DOHH2 (cell line): ENCODE data around the gene CDH22.

ENCODE experiments used
- H3F3A ChIP-seq: fragments of 200-600 bp; sonication (generic), shearing (Covaris generic); 2 replicates; pipeline ENCODE4 v1.6.0; 2016; ENCODE audit warnings: antibody characterized with exemption, mild to moderate bottlenecking; ENCODE audit not compliant: control insufficient read depth, insufficient read depth
- H3K27ac ChIP-seq: fragments of 200-600 bp; sonication (generic); 2 replicates; pipeline ENCODE4 v1.5.1; 2014; ENCODE audit warnings: low read depth, mild to moderate bottlenecking, low read length, moderate library complexity
- H3K27me3 ChIP-seq: fragments of 200-600 bp; sonication (generic); 2 replicates; pipeline ENCODE4 v1.6.1; 2014; ENCODE audit warnings: mild to moderate bottlenecking, low read length, mixed read lengths; ENCODE audit not compliant: control insufficient read depth
- H3K36me3 ChIP-seq: fragments of 200-600 bp; sonication (generic); 2 replicates; pipeline ENCODE4 v1.6.1; 2014; ENCODE audit warnings: mild to moderate bottlenecking, low read length, moderate library complexity, mixed read lengths; ENCODE audit not compliant: control insufficient read depth
- H3K4me1 ChIP-seq: fragments of 200-600 bp; sonication (generic); 2 replicates; pipeline ENCODE4 v1.6.1; 2014; ENCODE audit warnings: mild to moderate bottlenecking, low read length, mixed read lengths; ENCODE audit not compliant: control insufficient read depth
- H3K4me2 ChIP-seq: fragments of 200-600 bp; sonication (generic); 2 replicates; pipeline ENCODE4 v1.6.0; 2014; ENCODE audit warnings: mild to moderate bottlenecking, low read length, moderate library complexity
- H3K4me3 ChIP-seq: fragments of 200-600 bp; sonication (generic); 2 replicates; pipeline ENCODE4 v1.5.1; 2014; ENCODE audit warnings: mild to moderate bottlenecking, low read length, mixed read lengths
- H3K79me2 ChIP-seq: fragments of 200-600 bp; sonication (generic); 2 replicates; pipeline ENCODE4 v1.6.1; 2014; ENCODE audit warnings: mild to moderate bottlenecking, low read length, mixed read lengths; ENCODE audit not compliant: control insufficient read depth
- H3K9me2 ChIP-seq: fragments of 200-600 bp; sonication (generic); replicated peaks from 2 replicates; pipeline ENCODE4 v1.6.1; 2014; ENCODE audit warnings: mild to moderate bottlenecking, low read length, mixed read lengths; ENCODE audit not compliant: control insufficient read depth
- H3K9me3 ChIP-seq: fragments of 200-600 bp; sonication (generic); 2 replicates; pipeline ENCODE4 v1.6.1; 2014; ENCODE audit warnings: antibody characterized with exemption, low read length, mixed read lengths; ENCODE audit not compliant: control insufficient read depth, insufficient read depth
- H4K20me1 ChIP-seq: fragments of 200-600 bp; sonication (generic); 2 replicates; pipeline ENCODE4 v1.6.0; 2014; ENCODE audit warnings: low read depth, mild to moderate bottlenecking, antibody characterized with exemption, low read length, moderate library complexity; ENCODE audit not compliant: control insufficient read depth, insufficient read depth
- EZH2phosphoT487 ChIP-seq: fragments of 200-600 bp; sonication (generic); IDR thresholded peaks from 2 replicates; pipeline ENCODE4 v1.6.1; 2017; ENCODE audit warnings: borderline replicate concordance, mild to moderate bottlenecking, antibody characterized with exemption, low read length, moderate library complexity, mixed read lengths
- TF ChIP-seq, protein P1 (sequence below): fragments of 200-600 bp; sonication (generic); IDR thresholded peaks from one replicate; pipeline ENCODE4 v1.5.1; 2014; ENCODE audit warnings: antibody characterized with exemption, mild to moderate bottlenecking, low read depth, low read length; ENCODE audit not compliant: poor library complexity, severe bottlenecking

Gene CDH22

DNA sequence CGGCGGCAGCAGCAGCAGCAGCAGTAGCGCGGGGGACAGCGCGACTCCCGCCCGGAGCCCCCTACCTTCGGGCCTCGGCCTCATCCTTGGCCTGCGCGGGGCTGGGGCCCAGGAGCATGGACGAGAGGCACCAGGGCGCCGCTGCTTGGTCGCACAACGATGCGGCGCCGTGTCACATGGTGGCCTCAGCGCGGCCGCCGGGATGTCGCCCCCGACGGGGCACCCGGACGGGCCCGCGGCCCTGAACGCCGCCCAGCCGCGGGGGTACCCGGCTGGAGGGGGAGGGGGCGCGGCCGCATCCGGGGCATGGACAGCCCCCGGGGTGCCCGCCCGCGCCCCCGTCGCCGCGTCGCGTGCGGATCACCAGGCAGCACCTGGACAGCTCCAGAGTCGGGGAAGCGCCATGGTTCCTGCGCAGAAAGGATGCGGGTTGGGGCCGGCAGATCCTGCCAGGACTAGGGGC is 57.1 kb downstream of the CDH22 start:
- Histone ChIP-seq H3K27me3 (peaks cover 4% of the 10 kb centered on the region; the same call in 1 of the 2 replicates), H3K36me3 (no peaks in the 10 kb centered on the region), H3K27ac (no peak overlapping the region), H3K4me3 (no peak overlapping the region), H3K9me3 (no peaks in the 10 kb centered on the region), H4K20me1 (no peaks in the 10 kb centered on the region), H3K4me2 (no peak overlapping the region), H3K4me1 (no peaks in the 10 kb centered on the region), H3K79me2 (no peaks in the 10 kb centered on the region), H3K9me2 (no peaks in the 10 kb centered on the region), H3F3A (no peaks in the 10 kb centered on the region)
- no peak for TF ChIP-seq EZH2phosphoT487
- TF ChIP-seq, protein P1, sequence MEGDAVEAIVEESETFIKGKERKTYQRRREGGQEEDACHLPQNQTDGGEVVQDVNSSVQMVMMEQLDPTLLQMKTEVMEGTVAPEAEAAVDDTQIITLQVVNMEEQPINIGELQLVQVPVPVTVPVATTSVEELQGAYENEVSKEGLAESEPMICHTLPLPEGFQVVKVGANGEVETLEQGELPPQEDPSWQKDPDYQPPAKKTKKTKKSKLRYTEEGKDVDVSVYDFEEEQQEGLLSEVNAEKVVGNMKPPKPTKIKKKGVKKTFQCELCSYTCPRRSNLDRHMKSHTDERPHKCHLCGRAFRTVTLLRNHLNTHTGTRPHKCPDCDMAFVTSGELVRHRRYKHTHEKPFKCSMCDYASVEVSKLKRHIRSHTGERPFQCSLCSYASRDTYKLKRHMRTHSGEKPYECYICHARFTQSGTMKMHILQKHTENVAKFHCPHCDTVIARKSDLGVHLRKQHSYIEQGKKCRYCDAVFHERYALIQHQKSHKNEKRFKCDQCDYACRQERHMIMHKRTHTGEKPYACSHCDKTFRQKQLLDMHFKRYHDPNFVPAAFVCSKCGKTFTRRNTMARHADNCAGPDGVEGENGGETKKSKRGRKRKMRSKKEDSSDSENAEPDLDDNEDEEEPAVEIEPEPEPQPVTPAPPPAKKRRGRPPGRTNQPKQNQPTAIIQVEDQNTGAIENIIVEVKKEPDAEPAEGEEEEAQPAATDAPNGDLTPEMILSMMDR = no peak

DNA sequence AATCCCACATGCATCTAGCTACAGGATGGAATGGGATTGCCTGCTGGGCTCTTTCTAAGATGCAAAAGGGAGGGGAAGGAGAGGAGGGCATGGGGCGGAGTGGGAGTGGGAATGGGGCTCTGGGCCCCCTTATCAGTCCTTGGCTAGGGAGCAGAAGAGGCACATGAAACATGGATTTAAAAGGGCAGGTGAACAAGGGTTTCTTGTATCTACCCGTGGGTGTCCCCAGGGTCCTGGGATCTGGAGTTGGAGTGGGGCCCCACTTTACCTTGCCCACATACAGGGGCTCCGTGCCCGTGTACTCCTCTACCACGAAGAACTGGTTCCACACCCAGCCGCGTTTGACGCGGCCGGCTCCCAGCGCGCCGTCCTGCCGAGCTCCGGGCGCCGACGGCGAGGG is 57.5 kb downstream of the CDH22 start:
- no peaks in the 10 kb centered on the region for H3K9me3 ChIP-seq
- no peak overlapping the region for H3K4me3 ChIP-seq
- H3K27ac ChIP-seq = no peak overlapping the region
- H4K20me1 ChIP-seq = no peaks in the 10 kb centered on the region
- no peaks in the 10 kb centered on the region for H3K4me1 ChIP-seq
- no peaks in the 10 kb centered on the region for H3K79me2 ChIP-seq
- H3K36me3 ChIP-seq = no peaks in the 10 kb centered on the region
- H3F3A ChIP-seq = no peaks in the 10 kb centered on the region
- no peak overlapping the region for H3K4me2 ChIP-seq
- no peak for TF ChIP-seq EZH2phosphoT487
- TF ChIP-seq, protein P1 = no peak
- H3K27me3 ChIP-seq = peaks cover 6% of the 10 kb centered on the region; the same call in 1 of the 2 replicates
- no peaks in the 10 kb centered on the region for H3K9me2 ChIP-seq

DNA sequence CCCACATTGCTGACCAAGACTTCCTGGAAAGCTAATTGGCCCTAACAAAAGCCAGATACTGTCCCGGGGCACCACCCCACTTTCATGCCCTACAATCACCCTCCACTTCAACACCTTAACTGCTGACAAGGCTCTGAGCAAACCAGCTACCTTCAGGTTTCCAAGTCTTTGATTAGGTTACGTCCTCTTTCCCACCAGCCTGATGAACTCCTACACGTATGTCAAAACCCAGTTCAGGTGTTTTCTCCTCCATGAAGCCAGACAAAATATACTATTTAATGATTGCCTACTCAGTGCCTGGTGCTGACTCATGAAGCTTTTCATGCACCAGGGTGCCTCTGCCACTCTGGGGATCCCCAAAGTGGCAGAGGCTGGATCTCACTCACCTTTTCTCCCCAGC is 58.6 kb downstream of the CDH22 start:
- H3K79me2 ChIP-seq = no peaks in the 10 kb centered on the region
- no peaks in the 10 kb centered on the region for H3F3A ChIP-seq
- H3K27ac ChIP-seq = no peak overlapping the region
- no peaks in the 10 kb centered on the region for H3K36me3 ChIP-seq
- no peak overlapping the region for H3K4me3 ChIP-seq
- H3K4me2 ChIP-seq = no peak overlapping the region
- no peaks in the 10 kb centered on the region for H3K4me1 ChIP-seq
- H3K9me2 ChIP-seq = no peaks in the 10 kb centered on the region
- TF ChIP-seq, protein P1 = no peak
- no peak for TF ChIP-seq EZH2phosphoT487
- no peaks in the 10 kb centered on the region for H4K20me1 ChIP-seq
- H3K9me3 ChIP-seq = no peaks in the 10 kb centered on the region
- peaks cover 6% of the 10 kb centered on the region; the same call in 1 of the 2 replicates for H3K27me3 ChIP-seq

DNA sequence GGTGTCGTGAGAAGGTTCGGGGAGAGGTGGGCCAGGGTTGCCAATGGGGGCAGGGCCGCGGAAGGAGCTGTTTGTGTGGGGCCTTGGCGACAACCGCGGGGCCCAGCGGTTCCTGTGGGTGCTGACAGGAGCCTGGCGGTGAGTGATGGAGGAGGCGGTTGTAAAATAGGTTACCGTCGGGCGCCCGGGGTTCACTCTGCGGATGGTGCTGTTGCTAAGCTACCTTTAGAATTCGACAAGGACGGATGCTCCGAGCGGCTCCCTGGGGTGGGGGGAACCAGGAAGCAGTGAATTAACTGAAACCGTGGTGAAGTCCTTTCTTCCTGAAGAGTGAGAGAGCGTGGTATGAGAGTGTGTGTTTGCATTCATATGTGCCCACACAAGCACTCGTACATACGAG is 61.7 kb downstream of the CDH22 start:
- Histone ChIP-seq H3K27ac (no peak overlapping the region), H3K79me2 (no peaks in the 10 kb centered on the region), H3K36me3 (no peaks in the 10 kb centered on the region), H3K4me1 (no peaks in the 10 kb centered on the region), H3K9me3 (no peaks in the 10 kb centered on the region), H3K9me2 (no peaks in the 10 kb centered on the region), H3K4me2 (no peak overlapping the region), H3K27me3 (peaks cover 6% of the 10 kb centered on the region; the same call in 1 of the 2 replicates), H4K20me1 (no peaks in the 10 kb centered on the region), H3K4me3 (no peak overlapping the region), H3F3A (no peaks in the 10 kb centered on the region)
- TF ChIP-seq, protein P1 = no peak
- TF ChIP-seq EZH2phosphoT487 = no peak
